Neural progenitor cell (in vitro differentiated cells): ENCODE data around the gene LAMB1.

Experiments
- EZH2 ChIP-seq: fragments of 200-600 bp; sonication (generic); IDR thresholded peaks from 2 replicates; pipeline ENCODE4 v1.6.1; 2017; ENCODE audit warnings: antibody characterized with exemption, mild to moderate bottlenecking, moderate library complexity
- TF ChIP-seq, protein P1 (sequence below): fragments of 200-600 bp; sonication (generic); IDR thresholded peaks from 2 replicates; pipeline ENCODE4 v1.5.1; 2017; ENCODE audit warnings: antibody characterized with exemption, mild to moderate bottlenecking

DNA sequence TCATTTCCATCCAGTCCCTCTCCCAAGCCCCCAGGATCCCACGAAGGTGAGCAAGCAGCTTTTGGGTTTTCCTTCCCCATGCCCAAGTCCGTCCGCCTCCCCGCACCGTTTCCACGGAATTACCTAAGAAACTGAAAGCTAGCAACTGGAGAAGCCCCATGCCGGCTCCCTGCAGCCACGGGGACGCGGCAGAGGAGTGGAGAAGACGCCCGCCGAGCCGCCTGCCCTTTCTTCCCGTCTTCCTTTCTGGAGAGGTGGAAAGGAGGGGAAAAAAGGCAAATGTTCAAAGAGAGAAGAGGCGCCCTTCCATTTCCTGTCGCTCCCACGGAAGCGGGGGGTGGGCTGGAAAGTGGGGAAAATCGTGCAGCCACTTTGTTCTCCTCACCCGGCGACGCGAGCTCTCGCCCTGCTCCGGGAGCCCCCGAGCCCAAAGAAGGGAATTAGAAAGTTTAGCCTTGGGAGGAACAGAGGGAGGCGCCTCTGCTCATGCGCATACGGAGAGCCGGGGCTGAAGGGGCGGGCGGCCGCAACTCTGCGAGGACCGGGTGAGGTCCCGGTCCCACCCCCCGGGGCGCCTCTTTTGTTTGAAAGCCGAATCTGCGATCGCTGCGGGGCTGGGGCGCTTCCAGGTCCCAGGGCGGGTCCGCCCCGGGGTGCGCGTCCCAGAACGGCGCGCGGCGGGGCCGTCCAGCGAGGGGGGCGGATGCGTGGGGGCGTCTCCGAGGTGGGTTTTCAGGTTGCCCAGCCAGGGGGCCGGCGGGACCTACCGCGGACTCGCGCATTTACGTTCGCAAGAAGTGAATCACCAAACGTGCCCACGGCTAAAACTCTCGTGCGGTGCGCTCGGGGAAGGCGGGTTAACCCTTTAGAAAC is at the start of gene LAMB1:
- TF ChIP-seq, protein P1, sequence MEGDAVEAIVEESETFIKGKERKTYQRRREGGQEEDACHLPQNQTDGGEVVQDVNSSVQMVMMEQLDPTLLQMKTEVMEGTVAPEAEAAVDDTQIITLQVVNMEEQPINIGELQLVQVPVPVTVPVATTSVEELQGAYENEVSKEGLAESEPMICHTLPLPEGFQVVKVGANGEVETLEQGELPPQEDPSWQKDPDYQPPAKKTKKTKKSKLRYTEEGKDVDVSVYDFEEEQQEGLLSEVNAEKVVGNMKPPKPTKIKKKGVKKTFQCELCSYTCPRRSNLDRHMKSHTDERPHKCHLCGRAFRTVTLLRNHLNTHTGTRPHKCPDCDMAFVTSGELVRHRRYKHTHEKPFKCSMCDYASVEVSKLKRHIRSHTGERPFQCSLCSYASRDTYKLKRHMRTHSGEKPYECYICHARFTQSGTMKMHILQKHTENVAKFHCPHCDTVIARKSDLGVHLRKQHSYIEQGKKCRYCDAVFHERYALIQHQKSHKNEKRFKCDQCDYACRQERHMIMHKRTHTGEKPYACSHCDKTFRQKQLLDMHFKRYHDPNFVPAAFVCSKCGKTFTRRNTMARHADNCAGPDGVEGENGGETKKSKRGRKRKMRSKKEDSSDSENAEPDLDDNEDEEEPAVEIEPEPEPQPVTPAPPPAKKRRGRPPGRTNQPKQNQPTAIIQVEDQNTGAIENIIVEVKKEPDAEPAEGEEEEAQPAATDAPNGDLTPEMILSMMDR: no peak
- peak; percentile 69 for TF ChIP-seq EZH2
